Measurements from ENCODE around the gene ST7L. TPM values are rescaled to one million over a fixed set of nuclear protein-coding genes. Genes with fewer than 3 reads are reported as not detected.

The ST7L gene
- total and polyA plus RNA-seq, 10 of the 15 experiments (the other 5 are each of a cell fraction or from before 2014, with no cell fraction given) = 3.6 to 13.7 (median 8.9) TPM

DNA sequence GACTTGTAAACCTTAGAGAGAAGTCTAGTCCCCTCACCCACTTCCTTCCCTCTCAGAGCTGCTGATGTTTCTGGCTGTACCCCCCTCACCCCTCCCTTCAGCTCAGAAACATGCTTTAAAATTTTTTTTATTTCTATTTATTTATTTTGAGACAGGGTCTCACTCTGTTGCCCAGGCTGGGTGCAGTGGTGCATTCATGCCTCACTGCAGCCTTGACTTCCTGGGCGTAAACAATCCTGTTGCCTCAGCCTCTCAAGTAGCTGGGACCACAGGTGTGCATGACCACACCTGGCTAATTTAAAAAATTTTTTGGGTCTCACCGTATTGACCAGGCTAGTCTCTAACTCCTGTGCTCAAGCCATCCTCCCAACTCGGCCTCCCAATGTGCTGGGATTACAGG lies 113.1 kb downstream of the ST7L start (continued):
- TF ChIP-seq, protein P1, sequence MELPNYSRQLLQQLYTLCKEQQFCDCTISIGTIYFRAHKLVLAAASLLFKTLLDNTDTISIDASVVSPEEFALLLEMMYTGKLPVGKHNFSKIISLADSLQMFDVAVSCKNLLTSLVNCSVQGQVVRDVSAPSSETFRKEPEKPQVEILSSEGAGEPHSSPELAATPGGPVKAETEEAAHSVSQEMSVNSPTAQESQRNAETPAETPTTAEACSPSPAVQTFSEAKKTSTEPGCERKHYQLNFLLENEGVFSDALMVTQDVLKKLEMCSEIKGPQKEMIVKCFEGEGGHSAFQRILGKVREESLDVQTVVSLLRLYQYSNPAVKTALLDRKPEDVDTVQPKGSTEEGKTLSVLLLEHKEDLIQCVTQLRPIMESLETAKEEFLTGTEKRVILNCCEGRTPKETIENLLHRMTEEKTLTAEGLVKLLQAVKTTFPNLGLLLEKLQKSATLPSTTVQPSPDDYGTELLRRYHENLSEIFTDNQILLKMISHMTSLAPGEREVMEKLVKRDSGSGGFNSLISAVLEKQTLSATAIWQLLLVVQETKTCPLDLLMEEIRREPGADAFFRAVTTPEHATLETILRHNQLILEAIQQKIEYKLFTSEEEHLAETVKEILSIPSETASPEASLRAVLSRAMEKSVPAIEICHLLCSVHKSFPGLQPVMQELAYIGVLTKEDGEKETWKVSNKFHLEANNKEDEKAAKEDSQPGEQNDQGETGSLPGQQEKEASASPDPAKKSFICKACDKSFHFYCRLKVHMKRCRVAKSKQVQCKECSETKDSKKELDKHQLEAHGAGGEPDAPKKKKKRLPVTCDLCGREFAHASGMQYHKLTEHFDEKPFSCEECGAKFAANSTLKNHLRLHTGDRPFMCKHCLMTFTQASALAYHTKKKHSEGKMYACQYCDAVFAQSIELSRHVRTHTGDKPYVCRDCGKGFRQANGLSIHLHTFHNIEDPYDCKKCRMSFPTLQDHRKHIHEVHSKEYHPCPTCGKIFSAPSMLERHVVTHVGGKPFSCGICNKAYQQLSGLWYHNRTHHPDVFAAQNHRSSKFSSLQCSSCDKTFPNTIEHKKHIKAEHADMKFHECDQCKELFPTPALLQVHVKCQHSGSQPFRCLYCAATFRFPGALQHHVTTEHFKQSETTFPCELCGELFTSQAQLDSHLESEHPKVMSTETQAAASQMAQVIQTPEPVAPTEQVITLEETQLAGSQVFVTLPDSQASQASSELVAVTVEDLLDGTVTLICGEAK (IDR thresholded peaks at IDR 0.05; ENCODE audit: borderline replicate concordance) = no peak

DNA sequence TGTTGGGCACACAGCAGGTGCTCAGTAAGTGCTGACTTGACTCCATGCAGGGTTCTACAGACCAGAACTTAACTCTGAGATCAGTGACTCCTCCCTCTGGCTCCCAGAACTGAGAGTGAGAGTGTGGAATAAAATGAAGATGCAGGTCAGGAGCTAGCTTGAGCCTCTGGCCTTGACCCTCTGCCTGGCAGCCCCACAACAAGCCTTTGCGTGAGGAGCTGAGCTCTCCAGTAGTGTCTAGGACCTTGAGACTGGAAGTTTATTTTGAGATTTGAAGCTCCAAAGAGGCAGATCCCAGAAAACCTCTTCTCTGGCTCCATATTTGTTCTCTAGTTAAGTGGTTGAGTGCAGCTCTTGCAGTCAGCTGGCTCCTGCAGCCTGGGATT lies 113.5 kb downstream of the ST7L start:
- peaks cover 5 to 15% of the 10 kb centered on the region in 2 experiments for H3K27me3 ChIP-seq (replicated peaks in 1 of 2; ENCODE audit: control insufficient read depth in 2 of 2, insufficient read depth in 2 of 2, low read length in 1 of 2)
- H3K4me3 ChIP-seq = no peak overlapping the region
- in situ Hi-C loops (cut with MboI) = no loop called here
- intact Hi-C loops (cut with micrococcal nuclease; ENCODE audit: unreplicated experiment) = no loop called here
- no peak overlapping the region for H3K9ac ChIP-seq (ENCODE audit: control insufficient read depth, insufficient read depth, low read length)
- no peaks in the 10 kb centered on the region for H3K36me3 ChIP-seq (ENCODE audit: control insufficient read depth in 2 of 2, insufficient read depth in 2 of 2, low read length in 1 of 2)
- no TSS peak for BruUV-seq (replicated peaks)
- TF ChIP-seq, protein P2, sequence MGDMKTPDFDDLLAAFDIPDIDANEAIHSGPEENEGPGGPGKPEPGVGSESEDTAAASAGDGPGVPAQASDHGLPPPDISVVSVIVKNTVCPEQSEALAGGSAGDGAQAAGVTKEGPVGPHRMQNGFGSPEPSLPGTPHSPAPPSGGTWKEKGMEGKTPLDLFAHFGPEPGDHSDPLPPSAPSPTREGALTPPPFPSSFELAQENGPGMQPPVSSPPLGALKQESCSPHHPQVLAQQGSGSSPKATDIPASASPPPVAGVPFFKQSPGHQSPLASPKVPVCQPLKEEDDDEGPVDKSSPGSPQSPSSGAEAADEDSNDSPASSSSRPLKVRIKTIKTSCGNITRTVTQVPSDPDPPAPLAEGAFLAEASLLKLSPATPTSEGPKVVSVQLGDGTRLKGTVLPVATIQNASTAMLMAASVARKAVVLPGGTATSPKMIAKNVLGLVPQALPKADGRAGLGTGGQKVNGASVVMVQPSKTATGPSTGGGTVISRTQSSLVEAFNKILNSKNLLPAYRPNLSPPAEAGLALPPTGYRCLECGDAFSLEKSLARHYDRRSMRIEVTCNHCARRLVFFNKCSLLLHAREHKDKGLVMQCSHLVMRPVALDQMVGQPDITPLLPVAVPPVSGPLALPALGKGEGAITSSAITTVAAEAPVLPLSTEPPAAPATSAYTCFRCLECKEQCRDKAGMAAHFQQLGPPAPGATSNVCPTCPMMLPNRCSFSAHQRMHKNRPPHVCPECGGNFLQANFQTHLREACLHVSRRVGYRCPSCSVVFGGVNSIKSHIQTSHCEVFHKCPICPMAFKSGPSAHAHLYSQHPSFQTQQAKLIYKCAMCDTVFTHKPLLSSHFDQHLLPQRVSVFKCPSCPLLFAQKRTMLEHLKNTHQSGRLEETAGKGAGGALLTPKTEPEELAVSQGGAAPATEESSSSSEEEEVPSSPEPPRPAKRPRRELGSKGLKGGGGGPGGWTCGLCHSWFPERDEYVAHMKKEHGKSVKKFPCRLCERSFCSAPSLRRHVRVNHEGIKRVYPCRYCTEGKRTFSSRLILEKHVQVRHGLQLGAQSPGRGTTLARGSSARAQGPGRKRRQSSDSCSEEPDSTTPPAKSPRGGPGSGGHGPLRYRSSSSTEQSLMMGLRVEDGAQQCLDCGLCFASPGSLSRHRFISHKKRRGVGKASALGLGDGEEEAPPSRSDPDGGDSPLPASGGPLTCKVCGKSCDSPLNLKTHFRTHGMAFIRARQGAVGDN (IDR thresholded peaks at IDR 0.05) = no peak
- no peak for TF ChIP-seq ZSCAN29 (IDR thresholded peaks at IDR 0.05)
- no peak for TF ChIP-seq LARP7 (IDR thresholded peaks at IDR 0.05)
- no peak for TF ChIP-seq GABPA (IDR thresholded peaks at IDR 0.05; ENCODE audit: low read depth)
- TF ChIP-seq PAX5 (IDR thresholded peaks at IDR 0.05; ENCODE audit: borderline replicate concordance, low read depth, low read length) = no peak
- TF ChIP-seq ZNF24 (IDR thresholded peaks at IDR 0.05) = no peak
- TF ChIP-seq RUNX3 (IDR thresholded peaks at IDR 0.05; ENCODE audit: low read length) = no peak
- ChIA-PET SMC1A (ENCODE audit: uncharacterized antibody, unreplicated experiment) (no interaction called here), CTCF (interaction anchor here (0.6 to 2.1 kb wide), 6 partner anchors 13 to 203 kb away, joined by 3 to 8 read pairs (median 5); no protein-coding TSS in a partner anchor), POLR2A (no interaction called here), RAD21 (ENCODE audit: unreplicated experiment) (interaction anchor here (0.8 to 2.6 kb wide), 2 partner anchors 114 to 149 kb away, joined by 3 to 7 read pairs; no protein-coding TSS in a partner anchor)
- 76% methylated on average over 1 of the region's 1 CpG for WGBS (ENCODE audit: insufficient coverage, insufficient replicate concordance, low lambda C conversion rate, missing lambda C conversion rate)
- H3K79me2 ChIP-seq (ENCODE audit: control insufficient read depth, insufficient read depth, low read length) = no peaks in the 10 kb centered on the region
- H4K20me1 ChIP-seq (ENCODE audit: control insufficient read depth, insufficient read depth) = no peaks in the 10 kb centered on the region
- H3K9me3 ChIP-seq (replicated peaks; ENCODE audit: control insufficient read depth, insufficient read depth, low read length) = no peaks in the 10 kb centered on the region
- H3K27ac ChIP-seq (ENCODE audit: control insufficient read depth, insufficient read depth) = no peak overlapping the region
- H3K4me2 ChIP-seq (ENCODE audit: control insufficient read depth, insufficient read depth) = no peak overlapping the region
- H3K4me1 ChIP-seq (ENCODE audit: control insufficient read depth, insufficient read depth, low read length) = peaks cover 8% of the 10 kb centered on the region; the same call in 1 of the 2 replicates
- no peak for DNase-seq (ENCODE audit: low read depth, low spot score)
- FAIRE-seq = no peak
- no peak overlapping the region for H2AFZ ChIP-seq (ENCODE audit: control insufficient read depth, low read depth, low read length)
- no peak for ATAC-seq

Data from GM12878 (cell line).